Body of pancreas (tissue), 4 donors: Measurements from ENCODE around the gene SLAIN2.

Experiments used
- CTCF ChIP-seq, 7 experiments: fragments of 450-650 bp in 4 of 7; fragments of 200-600 bp in 3 of 7; sonication (generic) in 3 of 7; IDR thresholded peaks; one replicate each; pipeline ENCODE4 v1.5.1; 2016 to 2019; ENCODE audit warnings: antibody characterized with exemption in 7 of 7
- POLR2A ChIP-seq, 3 donors: fragments of 450-650 bp; IDR thresholded peaks; one replicate each; pipeline ENCODE4 v1.6.1; 2016; ENCODE audit warnings: antibody characterized with exemption in 3 of 3, mild to moderate bottlenecking in 2 of 3

- TF ChIP-seq POLR2A (IDR thresholded peaks at IDR 0.05) (no peak), CTCF (IDR thresholded peaks at IDR 0.05) (no peak)
These were observed 9.6 kb upstream of the SLAIN2 start for GRCh38 chr4:48331577-48332330.
